B cell (primary cell): ENCODE measurements around the gene EXOC3L2.

Experiments
- EZH2 ChIP-seq: IDR thresholded peaks from 2 replicates; pipeline ENCODE4 v1.6.1; 2012; ENCODE audit warnings: borderline replicate concordance, low read depth, mild to moderate bottlenecking, moderate library complexity, low read length; ENCODE audit not compliant: insufficient read depth, poor library complexity, severe bottlenecking
- TF ChIP-seq, protein P1 (sequence below): fragments of 200-600 bp; IDR thresholded peaks from one replicate; pipeline ENCODE4 v1.8.0; 2022; ENCODE audit warnings: antibody characterized with exemption, mild to moderate bottlenecking

DNA sequence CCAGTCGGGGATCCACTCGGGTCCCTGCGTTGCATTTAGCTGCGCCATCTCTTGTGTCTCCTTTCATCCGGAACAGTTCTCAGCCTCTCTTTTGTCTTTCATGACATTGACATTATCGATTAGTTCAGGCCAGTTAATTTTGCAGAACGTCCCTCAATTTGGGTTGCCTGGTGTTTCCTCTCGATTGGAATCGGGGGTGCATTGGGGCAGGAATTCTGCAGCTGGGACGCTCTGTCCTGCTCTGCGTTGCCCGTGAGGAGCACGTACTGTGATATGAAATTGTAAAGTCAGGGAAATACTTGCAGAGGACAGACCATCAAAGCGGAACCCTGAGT is 28.3 kb upstream of the EXOC3L2 start:
- TF ChIP-seq, protein P1, sequence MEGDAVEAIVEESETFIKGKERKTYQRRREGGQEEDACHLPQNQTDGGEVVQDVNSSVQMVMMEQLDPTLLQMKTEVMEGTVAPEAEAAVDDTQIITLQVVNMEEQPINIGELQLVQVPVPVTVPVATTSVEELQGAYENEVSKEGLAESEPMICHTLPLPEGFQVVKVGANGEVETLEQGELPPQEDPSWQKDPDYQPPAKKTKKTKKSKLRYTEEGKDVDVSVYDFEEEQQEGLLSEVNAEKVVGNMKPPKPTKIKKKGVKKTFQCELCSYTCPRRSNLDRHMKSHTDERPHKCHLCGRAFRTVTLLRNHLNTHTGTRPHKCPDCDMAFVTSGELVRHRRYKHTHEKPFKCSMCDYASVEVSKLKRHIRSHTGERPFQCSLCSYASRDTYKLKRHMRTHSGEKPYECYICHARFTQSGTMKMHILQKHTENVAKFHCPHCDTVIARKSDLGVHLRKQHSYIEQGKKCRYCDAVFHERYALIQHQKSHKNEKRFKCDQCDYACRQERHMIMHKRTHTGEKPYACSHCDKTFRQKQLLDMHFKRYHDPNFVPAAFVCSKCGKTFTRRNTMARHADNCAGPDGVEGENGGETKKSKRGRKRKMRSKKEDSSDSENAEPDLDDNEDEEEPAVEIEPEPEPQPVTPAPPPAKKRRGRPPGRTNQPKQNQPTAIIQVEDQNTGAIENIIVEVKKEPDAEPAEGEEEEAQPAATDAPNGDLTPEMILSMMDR: no peak
- TF ChIP-seq EZH2: no peak
